ENCODE results near the gene GTF2I. TPM values are rescaled to one million over a fixed set of nuclear protein-coding genes. Genes with fewer than 3 reads are reported as not detected.
"Not testable (repeated sequence)": the region's sequence is repeated elsewhere in the genome, so short reads cannot be mapped to it uniquely, and the experiment has no call there.

The GTF2I gene
- total RNA-seq, 1 donor from 2014 or later = 433 TPM

GRCh38 chr7:74655324-74655723, 2.2 kb upstream of the GTF2I start:
- Mint-ChIP-seq H3K27me3 (ENCODE audit: low read depth) (no peaks in the 10 kb centered on the region), H3K4me1 (peaks cover 29% of the 10 kb centered on the region), H3K27ac (peak overlapping the region; percentile 98), H3K36me3 (peaks cover 1% of the 10 kb centered on the region), H3K9me3 (no peaks in the 10 kb centered on the region), H3K4me3 (peak overlapping the region; percentile 85)
- TF ChIP-seq CTCF (IDR thresholded peaks at IDR 0.05; ENCODE audit: unreplicated experiment) = no peak
- no peak for DNase-seq (ENCODE audit: low spot score in 2 of 2, unreplicated experiment in 2 of 2)

GRCh38 chr7:74655768-74656440, 1.6 kb upstream of the GTF2I start:
- no peak for TF ChIP-seq CTCF (IDR thresholded peaks at IDR 0.05; ENCODE audit: unreplicated experiment)
- no peak for DNase-seq (ENCODE audit: low spot score in 2 of 2, unreplicated experiment in 2 of 2)
- H3K9me3 Mint-ChIP-seq = no peaks in the 10 kb centered on the region
- H3K4me3 Mint-ChIP-seq = peak overlapping the region; percentile 85
- peaks cover 35% of the 10 kb centered on the region for H3K4me1 Mint-ChIP-seq
- peak overlapping the region; percentile 98 for H3K27ac Mint-ChIP-seq
- peaks cover 1% of the 10 kb centered on the region for H3K36me3 Mint-ChIP-seq
- no peaks in the 10 kb centered on the region for H3K27me3 Mint-ChIP-seq (ENCODE audit: low read depth)

- H3K9me3 Mint-ChIP-seq = no peaks in the 10 kb centered on the region
- no peak for TF ChIP-seq CTCF (IDR thresholded peaks at IDR 0.05; ENCODE audit: unreplicated experiment)
- peak overlapping the region; percentile 98 for H3K27ac Mint-ChIP-seq
- peaks cover 40% of the 10 kb centered on the region for H3K4me1 Mint-ChIP-seq
- peaks cover 1% of the 10 kb centered on the region for H3K36me3 Mint-ChIP-seq
- DNase-seq (ENCODE audit: low spot score in 2 of 2, unreplicated experiment in 2 of 2) = peak; percentile 28 to 61
- peak overlapping the region; percentile 85 for H3K4me3 Mint-ChIP-seq
- H3K27me3 Mint-ChIP-seq (ENCODE audit: low read depth) = no peaks in the 10 kb centered on the region
These were observed 1.1 kb upstream of the GTF2I start for GRCh38 chr7:74656441-74656836.

- Mint-ChIP-seq H3K27me3 (ENCODE audit: low read depth) (no peaks in the 10 kb centered on the region), H3K4me1 (peaks cover 44% of the 10 kb centered on the region), H3K27ac (peak overlapping the region; percentile 98), H3K4me3 (peak overlapping the region; percentile 85), H3K36me3 (peaks cover 1% of the 10 kb centered on the region), H3K9me3 (no peaks in the 10 kb centered on the region)
- TF ChIP-seq CTCF (IDR thresholded peaks at IDR 0.05; ENCODE audit: unreplicated experiment) = no peak
- peak; percentile 98 to 99 for DNase-seq (ENCODE audit: low spot score in 2 of 2, unreplicated experiment in 2 of 2)
These were observed 454 bp upstream of the GTF2I start for GRCh38 chr7:74656837-74657691.

GRCh38 chr7:74658178-74659004, 873 bp downstream of the GTF2I start:
- peak overlapping the region; percentile 98 for H3K27ac Mint-ChIP-seq
- DNase-seq (ENCODE audit: low spot score in 2 of 2, unreplicated experiment in 2 of 2) = peak; percentile 96 to 98
- peak overlapping the region; percentile 93 for H3K4me3 Mint-ChIP-seq
- no peak for TF ChIP-seq CTCF (IDR thresholded peaks at IDR 0.05; ENCODE audit: unreplicated experiment)
- peaks cover 1% of the 10 kb centered on the region for H3K36me3 Mint-ChIP-seq
- peaks cover 52% of the 10 kb centered on the region for H3K4me1 Mint-ChIP-seq
- no peaks in the 10 kb centered on the region for H3K9me3 Mint-ChIP-seq
- no peaks in the 10 kb centered on the region for H3K27me3 Mint-ChIP-seq (ENCODE audit: low read depth)

- DNase-seq (ENCODE audit: low spot score in 2 of 2, unreplicated experiment in 2 of 2); H3K36me3 Mint-ChIP-seq; H3K27me3 Mint-ChIP-seq (ENCODE audit: low read depth); H3K9me3 Mint-ChIP-seq: not testable (repeated sequence)
- H3K4me3 Mint-ChIP-seq = peak overlapping the region; percentile 93
- H3K27ac Mint-ChIP-seq = peak overlapping the region; percentile 98
- H3K4me1 Mint-ChIP-seq = peaks cover 53% of the 10 kb centered on the region
These were observed 2.7 kb downstream of the GTF2I start for GRCh38 chr7:74660202-74660601.

- Mint-ChIP-seq H3K36me3 (peaks cover 16% of the 10 kb centered on the region), H3K27ac (peak overlapping the region; percentile 78), H3K4me1 (peaks cover 39% of the 10 kb centered on the region)
- DNase-seq (ENCODE audit: low spot score in 2 of 2, unreplicated experiment in 2 of 2); H3K9me3 Mint-ChIP-seq; H3K4me3 Mint-ChIP-seq; H3K27me3 Mint-ChIP-seq (ENCODE audit: low read depth): not testable (repeated sequence)
These were observed 4.6 kb downstream of the GTF2I start for GRCh38 chr7:74661836-74662794.

Data from mesothelial cell of epicardium (in vitro differentiated cells).